ENCODE results near the gene CHMP2B. TPM values are rescaled to one million over a fixed set of nuclear protein-coding genes. Genes with fewer than 3 reads are reported as not detected.
A peak's percentile ranks its signal among the peaks of the same experiment; 100 is the strongest.

The CHMP2B gene
- total and polyA plus RNA-seq, 2 of the 8 experiments (the other 6 are each of a cell fraction or from before 2014, with no cell fraction given) = 14.0 to 56.5 TPM

- Histone ChIP-seq H3K4me3 (ENCODE audit: extremely low read depth in 1 of 4, insufficient read depth in 2 of 4, low read depth in 3 of 4, low read length in 4 of 4) (no peak overlapping the region), H2BK12ac (ENCODE audit: low read depth, low read length) (no peak overlapping the region), H3K79me1 (ENCODE audit: low read depth, low read length) (no peaks in the 10 kb centered on the region; the same call in 1 of the 2 replicates), H3K23me2 (ENCODE audit: low read depth, low read length) (no peaks in the 10 kb centered on the region), H4K20me1 (replicated peaks in 1 of 2; ENCODE audit: control insufficient read depth in 1 of 2, insufficient read depth in 2 of 2, low read length in 2 of 2) (peaks cover 0 to 2% of the 10 kb centered on the region in 2 experiments), H2AFZ (ENCODE audit: low read length) (no peak overlapping the region), H3K56ac (replicated peaks; ENCODE audit: insufficient read length, low read depth, low read length) (no peak overlapping the region), H2BK120ac (replicated peaks; ENCODE audit: low read depth, low read length) (no peak overlapping the region), H2AK5ac (ENCODE audit: low read depth, low read length) (no peak overlapping the region), H2BK20ac (ENCODE audit: low read length) (no peak overlapping the region), H3K9me3 (ENCODE audit: insufficient read depth in 2 of 2, low read depth in 1 of 2, low read length in 1 of 2) (peaks cover 4 to 6% of the 10 kb centered on the region in 2 experiments; a peak in 1 of 4 replicates), H3K4me2 (ENCODE audit: insufficient read depth in 1 of 2, low read depth in 2 of 2, low read length in 2 of 2) (no peak overlapping the region), H3K27me3 (replicated peaks in 1 of 4; ENCODE audit: control insufficient read depth in 3 of 4, extremely low read depth in 1 of 4, insufficient read depth in 3 of 4, low read length in 3 of 4) (no peaks in the 10 kb centered on the region), H4K91ac (replicated peaks; ENCODE audit: insufficient read length, low read length) (no peak overlapping the region), H3K18ac (ENCODE audit: extremely low read depth, low read length) (no peak overlapping the region), H3K9ac (replicated peaks in 1 of 4; ENCODE audit: extremely low read depth in 1 of 4, low read depth in 3 of 4, low read length in 3 of 4) (no peak overlapping the region), H2BK15ac (ENCODE audit: low read length) (no peak overlapping the region), H2BK5ac (ENCODE audit: low read depth, low read length) (no peak overlapping the region), H3K36me3 (ENCODE audit: control insufficient read depth in 2 of 4, insufficient read depth in 4 of 4, low read length in 3 of 4) (peaks cover 0 to 8% (median 3%) of the 10 kb centered on the region in 4 experiments; a peak in 3 of 8 replicates), H3K79me2 (ENCODE audit: control insufficient read depth in 1 of 2, insufficient read depth in 2 of 2, low read length in 2 of 2) (peaks cover 5 to 91% of the 10 kb centered on the region in 2 experiments; a peak in 3 of 4 replicates), H3K14ac (ENCODE audit: insufficient read length) (no peak overlapping the region), H4K5ac (ENCODE audit: insufficient read length, low read depth, low read length) (no peak overlapping the region), H4K8ac (ENCODE audit: extremely low read depth, insufficient read depth, low read length) (no peak overlapping the region), H3K4me1 (replicated peaks in 1 of 4; ENCODE audit: control insufficient read depth in 3 of 4, insufficient read depth in 4 of 4, low read length in 3 of 4) (peaks cover 0 to 2% (median 0%) of the 10 kb centered on the region in 4 experiments; a peak in 2 of 7 replicates), H3K27ac (ENCODE audit: low read depth, low read length) (no peak overlapping the region), H3K23ac (ENCODE audit: insufficient read length) (no peak overlapping the region), H3K4ac (replicated peaks; ENCODE audit: insufficient read length, low read depth, low read length) (no peak overlapping the region)
- 86% methylated on average over 1 of the region's 1 CpG; no CpG with 5 or more reads in 1 of the 2 experiments for WGBS, 2 experiments (ENCODE audit: extremely low coverage in 1 of 2, insufficient coverage in 1 of 2, insufficient read length in 1 of 2, insufficient replicate concordance in 2 of 2, low coverage in 1 of 2, low lambda C conversion rate in 2 of 2, missing lambda C conversion rate in 1 of 2)
- DNase-seq (ENCODE audit: low read depth in 1 of 2, low spot score in 2 of 2) (no peak), FAIRE-seq (no peak)
- ChIA-PET POLR2A (ENCODE audit: partially characterized antibody) (interaction anchor here (1.2 kb wide), 1 partner anchor 9 kb away, joined by 3 read pairs; the partner anchor contains the start of gene CHMP2B), CTCF (ENCODE audit: partially characterized antibody) (interaction anchor here (1.6 kb wide), 1 partner anchor 91 kb away, joined by 3 read pairs; no protein-coding TSS in a partner anchor)
- TF ChIP-seq GTF2F1 (IDR thresholded peaks at IDR 0.05; ENCODE audit: borderline replicate concordance, low read depth, low read length) (no peak), TBP (IDR thresholded peaks at IDR 0.05; ENCODE audit: low read depth, low read length) (no peak), TEAD4 (IDR thresholded peaks at IDR 0.05; ENCODE audit: low read depth, low read length) (peak; percentile 74), TAF1 (IDR thresholded peaks at IDR 0.05; ENCODE audit: low read depth, low read length) (no peak)
Observed at GRCh38 chr3:87236093-87236492, 9.0 kb downstream of the CHMP2B start.

Data from H1 (cell line).